Testis (tissue), 3 donors: ENCODE results near the gene DLK2. TPM values are rescaled to one million over a fixed set of nuclear protein-coding genes. Genes with fewer than 3 reads are reported as not detected.

ENCODE experiments used
- DNase-seq: peaks from one replicate; pipeline ENCODE4 v3.0.0-alpha.2; 2019
- H3K27ac ChIP-seq, 2 donors: fragments of 200-600 bp; sonication (generic); one replicate each; pipeline ENCODE4 v1.5.1; 2019
- H3K27me3 ChIP-seq: fragments of 200-600 bp; sonication (generic); one replicate; pipeline ENCODE4 v1.5.1; 2019
- H3K36me3 ChIP-seq: fragments of 200-600 bp; sonication (generic); one replicate; pipeline ENCODE4 v1.5.1; 2017; ENCODE audit warnings: low read depth; ENCODE audit errors: missing control alignments
- H3K4me1 ChIP-seq: fragments of 200-600 bp; sonication (generic); one replicate; pipeline ENCODE4 v1.5.1; 2019
- H3K4me3 ChIP-seq, 2 donors: fragments of 200-600 bp; sonication (generic); one replicate each; pipeline ENCODE4 v1.5.1; 2017 to 2019
- H3K9me3 ChIP-seq: fragments of 200-600 bp; sonication (generic); one replicate; pipeline ENCODE4 v1.5.1; 2017
- CTCF ChIP-seq, 3 experiments: fragments of 450-650 bp in 2 of 3; fragments of 200-600 bp in 1 of 3; sonication (generic) in 1 of 3; IDR thresholded peaks; one replicate each; pipeline ENCODE4 v1.5.1; 2016 to 2019; ENCODE audit warnings: antibody characterized with exemption in 3 of 3, mild to moderate bottlenecking in 2 of 3, moderate library complexity in 1 of 3
- POLR2A ChIP-seq: fragments of 450-650 bp; IDR thresholded peaks from one replicate; pipeline ENCODE4 v1.6.1; 2017; ENCODE audit warnings: antibody characterized with exemption, mild to moderate bottlenecking, moderate library complexity
- WGBS, 2 donors: methylation state at CpG; one replicate each; pipeline ENCODE4 v1.1.5; 2018; 5-methylcytosine and 5-hydroxymethylcytosine counted together
- intact Hi-C: fragments of 100-400 bp; cut with DNase I; formaldehyde crosslinking; loops from one replicate; pipeline ENCODE4 v1.15.1; 2023; ENCODE audit warnings: low total_unique reads
- microRNA-seq, 2 donors: library from miRNA; unstranded; fragments of <30 nt; microRNA quantifications; one replicate each; pipeline ENCODE4, GENCODE V29; 2016; ENCODE audit warnings: borderline number of aligned reads in 2 of 2, borderline replicate concordance in 1 of 2
- polyA plus RNA-seq: library from polyadenylated mRNA; stranded (reverse); fragments of 350-450 nt; fragmentation: Illumina TruSeq; extraction: RNeasy Lipid Tissue Mini Kit (QIAGEN cat#74804); gene quantifications from one replicate; pipeline ENCODE4 v1.2.3, GENCODE V29; 2014; ENCODE audit warnings: low read depth, low replicate concordance; ENCODE audit not compliant: insufficient read depth
- small RNA-seq, 2 donors: library from RNA; depleted of rRNA; stranded (forward); fragments of <200 nt; gene quantifications; one replicate each; pipeline ENCODE3, GENCODE V24; 2016
- total RNA-seq, 2 donors: library from RNA; depleted of rRNA; stranded (reverse); fragments of >200 nt; gene quantifications; one replicate each; pipeline ENCODE4 v1.2.3, GENCODE V29; 2016

DLK2 gene
- total and polyA plus RNA-seq, 3 donors from 2014 or later, result 1.3 to 1.9 (median 1.7) TPM

- no peaks in the 10 kb centered on the region for H3K27me3 ChIP-seq
- no peak overlapping the region for H3K4me3 ChIP-seq
- no peaks in the 10 kb centered on the region for H3K36me3 ChIP-seq
- 91 to 94% methylated on average over 4 of the region's 4 CpGs for WGBS, 2 donors
- no peak overlapping the region for H3K27ac ChIP-seq
- no peaks in the 10 kb centered on the region for H3K9me3 ChIP-seq
- H3K4me1 ChIP-seq, result no peaks in the 10 kb centered on the region
- no peak for DNase-seq
- TF ChIP-seq CTCF (IDR thresholded peaks at IDR 0.05) (no peak), POLR2A (no peak)
- intact Hi-C loops, result no loop called here
Observed at GRCh38 chr6:43408259-43408658, 47.1 kb downstream of the DLK2 start.

GRCh38 chr6:43407296-43407695, 48.1 kb downstream of the DLK2 start:
- DNase-seq, result no peak
- H3K9me3 ChIP-seq, result no peaks in the 10 kb centered on the region
- H3K27ac ChIP-seq, result no peak overlapping the region
- no peaks in the 10 kb centered on the region for H3K36me3 ChIP-seq
- H3K27me3 ChIP-seq, result no peaks in the 10 kb centered on the region
- 6 to 30% methylated on average over 1 of the region's 1 CpG for WGBS, 2 donors
- no peaks in the 10 kb centered on the region for H3K4me1 ChIP-seq
- TF ChIP-seq POLR2A, result no peak
- TF ChIP-seq CTCF (IDR thresholded peaks at IDR 0.05), result no peak
- intact Hi-C loops, result no loop called here
- H3K4me3 ChIP-seq, result no peak overlapping the region

DNA sequence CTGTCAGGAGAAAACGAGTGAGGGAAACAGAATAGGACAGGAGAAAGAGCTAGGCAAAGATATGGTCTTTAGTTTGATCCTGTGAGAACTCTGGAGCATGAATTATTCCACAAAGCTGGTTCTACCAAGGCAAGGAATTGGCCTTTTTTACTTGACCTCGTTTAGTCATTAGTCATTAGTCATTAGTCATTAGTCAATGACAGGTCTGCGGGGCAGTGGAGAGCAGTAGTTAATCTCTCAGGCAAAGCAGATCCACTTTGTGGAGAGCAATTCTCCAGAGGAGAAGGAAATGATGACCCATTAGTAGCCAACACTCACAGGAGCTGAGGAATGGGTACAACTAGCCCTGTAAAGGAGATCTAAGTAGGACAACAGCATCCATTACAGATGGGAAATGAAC, 50.0 kb downstream of the DLK2 start:
- 53 to 55% methylated on average over 2 to 3 of the region's 3 CpGs for WGBS, 2 donors
- Histone ChIP-seq H3K4me3 (no peak overlapping the region), H3K9me3 (no peaks in the 10 kb centered on the region), H3K27ac (no peak overlapping the region), H3K4me1 (no peaks in the 10 kb centered on the region), H3K36me3 (no peaks in the 10 kb centered on the region), H3K27me3 (no peaks in the 10 kb centered on the region)
- TF ChIP-seq POLR2A, result no peak
- intact Hi-C loops, result no loop called here
- no peak for DNase-seq

DNA sequence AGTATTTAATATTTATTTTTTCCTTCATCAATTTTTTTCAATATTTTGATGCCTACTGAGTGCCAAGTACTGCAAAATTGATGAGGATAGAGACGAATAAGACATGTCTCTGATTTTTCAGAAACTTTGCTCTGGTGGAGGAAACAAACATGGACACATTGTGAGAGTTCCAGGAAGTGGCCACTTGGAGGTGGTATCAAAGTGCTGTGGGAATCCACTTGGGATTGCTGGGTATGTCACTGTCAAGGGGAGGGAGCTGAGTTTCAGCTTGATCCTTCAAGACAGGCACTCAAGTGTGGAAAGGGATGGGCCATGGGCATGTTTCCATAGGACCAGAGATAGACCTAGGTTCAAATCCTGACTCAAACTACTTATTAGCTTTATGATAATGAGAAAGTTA, 52.5 kb downstream of the DLK2 start:
- H3K27ac ChIP-seq, result no peak overlapping the region
- H3K4me1 ChIP-seq, result no peaks in the 10 kb centered on the region
- no peak for DNase-seq
- intact Hi-C loops, result no loop called here
- H3K4me3 ChIP-seq, result no peak overlapping the region
- no peaks in the 10 kb centered on the region for H3K27me3 ChIP-seq
- no peaks in the 10 kb centered on the region for H3K36me3 ChIP-seq
- TF ChIP-seq CTCF (IDR thresholded peaks at IDR 0.05) (no peak), POLR2A (no peak)
- 79 to 90% methylated on average over 1 of the region's 1 CpG for WGBS, 2 donors
- no peaks in the 10 kb centered on the region for H3K9me3 ChIP-seq

GRCh38 chr6:43401730-43402129, 53.6 kb downstream of the DLK2 start:
- no peaks in the 10 kb centered on the region for H3K4me1 ChIP-seq
- 85 to 86% methylated on average over 3 of the region's 3 CpGs for WGBS, 2 donors
- intact Hi-C loops, result no loop called here

More at GRCh38 chr6:43401730-43402129, 53.6 kb downstream of the DLK2 start:
- H3K27me3 ChIP-seq, result no peaks in the 10 kb centered on the region
- H3K27ac ChIP-seq, result no peak overlapping the region
- H3K36me3 ChIP-seq, result no peaks in the 10 kb centered on the region
- no peak overlapping the region for H3K4me3 ChIP-seq
- H3K9me3 ChIP-seq, result no peaks in the 10 kb centered on the region
- DNase-seq, result no peak
- no peak for TF ChIP-seq POLR2A

Small RNAs within 50 kb of the gene (microRNA-seq; reads per million reads assigned to microRNA genes)
- 0 reads per million in 2 donors for gene MIR6780B

Small RNAs within 50 kb of the gene (small RNA-seq; reads per million reads assigned to genes)
- gene MIR6780B (0 reads per million in 2 donors), gene RNU6-1113P (0 reads per million in 2 donors)

Other genes with a start within 250 kb of the DLK2 start
- 10 to 100 TPM; 21.8 TPM for gene DNPH1, start 226.1 kb downstream of the DLK2 start, total RNA-seq
- gene DNPH1, start 226.1 kb downstream of the DLK2 start, polyA plus RNA-seq, result 19.3 TPM
- 1 to 10 TPM; 2.2 to 2.6 TPM for gene TTBK1, start 212.1 kb downstream of the DLK2 start, total RNA-seq
- 2.3 TPM for gene TTBK1, start 212.1 kb downstream of the DLK2 start, polyA plus RNA-seq
- not detected for gene SLC22A7, start 157.3 kb downstream of the DLK2 start, total RNA-seq
- not detected for gene SLC22A7, start 157.3 kb downstream of the DLK2 start, polyA plus RNA-seq
- 10 to 100 TPM; 13.4 to 33.4 TPM for gene CRIP3, start 146.7 kb downstream of the DLK2 start, total RNA-seq
- gene CRIP3, start 146.7 kb downstream of the DLK2 start, polyA plus RNA-seq, result 34.3 TPM
- 100 to 1,000 TPM in 1 of 2 donors, 10 to 100 TPM in 1; 79.7 to 123 TPM for gene ZNF318, start 85.9 kb downstream of the DLK2 start, total RNA-seq
- 97.9 TPM for gene ZNF318, start 85.9 kb downstream of the DLK2 start, polyA plus RNA-seq
- gene ABCC10, start 28.0 kb downstream of the DLK2 start, total RNA-seq, result 10 to 100 TPM; 29.2 to 34.0 TPM
- 21.0 TPM for gene ABCC10, start 28.0 kb downstream of the DLK2 start, polyA plus RNA-seq
- 10 to 100 TPM; 55.9 to 59.1 TPM for gene TJAP1, start 22.0 kb upstream of the DLK2 start, total RNA-seq
- gene TJAP1, start 22.0 kb upstream of the DLK2 start, polyA plus RNA-seq, result 35.4 TPM
- gene LRRC73, start 54.8 kb upstream of the DLK2 start, total RNA-seq, result 10 to 100 TPM; 20.1 to 29.3 TPM
- gene LRRC73, start 54.8 kb upstream of the DLK2 start, polyA plus RNA-seq, result 50.6 TPM
- gene YIPF3, start 61.4 kb upstream of the DLK2 start, total RNA-seq, result 100 to 1,000 TPM; 130 to 138 TPM
- 131 TPM for gene YIPF3, start 61.4 kb upstream of the DLK2 start, polyA plus RNA-seq
- 10 to 100 TPM; 35.0 to 37.7 TPM for gene POLR1C, start 61.5 kb upstream of the DLK2 start, total RNA-seq
- gene POLR1C, start 61.5 kb upstream of the DLK2 start, polyA plus RNA-seq, result 41.3 TPM
- gene XPO5, start 120.5 kb upstream of the DLK2 start, total RNA-seq, result 10 to 100 TPM; 53.7 to 65.8 TPM
- gene XPO5, start 120.5 kb upstream of the DLK2 start, polyA plus RNA-seq, result 79.1 TPM
- gene POLH, start 120.6 kb upstream of the DLK2 start, total RNA-seq, result 10 to 100 TPM; 11.7 to 18.3 TPM
- 29.5 TPM for gene POLH, start 120.6 kb upstream of the DLK2 start, polyA plus RNA-seq
- 10 to 100 TPM; 59.5 to 64.7 TPM for gene GTPBP2, start 173.7 kb upstream of the DLK2 start, total RNA-seq
- 59.0 TPM for gene GTPBP2, start 173.7 kb upstream of the DLK2 start, polyA plus RNA-seq
- gene MAD2L1BP, start 180.3 kb upstream of the DLK2 start, total RNA-seq, result 10 to 100 TPM; 40.5 to 42.4 TPM
- gene MAD2L1BP, start 180.3 kb upstream of the DLK2 start, polyA plus RNA-seq, result 38.3 TPM
- 1 to 10 TPM; 6.1 to 8.3 TPM for gene RSPH9, start 189.5 kb upstream of the DLK2 start, total RNA-seq
- 22.8 TPM for gene RSPH9, start 189.5 kb upstream of the DLK2 start, polyA plus RNA-seq
- gene MRPS18A, start 232.2 kb upstream of the DLK2 start, total RNA-seq, result 10 to 100 TPM; 37.5 to 48.6 TPM
- 63.0 TPM for gene MRPS18A, start 232.2 kb upstream of the DLK2 start, polyA plus RNA-seq